ENCODE data around the gene LAPTM5.
A peak's percentile ranks its signal among the peaks of the same experiment; 100 is the strongest.
"Not testable (repeated sequence)": the region's sequence is repeated elsewhere in the genome, so short reads cannot be mapped to it uniquely, and the experiment has no call there.

LAPTM5 gene

DNA sequence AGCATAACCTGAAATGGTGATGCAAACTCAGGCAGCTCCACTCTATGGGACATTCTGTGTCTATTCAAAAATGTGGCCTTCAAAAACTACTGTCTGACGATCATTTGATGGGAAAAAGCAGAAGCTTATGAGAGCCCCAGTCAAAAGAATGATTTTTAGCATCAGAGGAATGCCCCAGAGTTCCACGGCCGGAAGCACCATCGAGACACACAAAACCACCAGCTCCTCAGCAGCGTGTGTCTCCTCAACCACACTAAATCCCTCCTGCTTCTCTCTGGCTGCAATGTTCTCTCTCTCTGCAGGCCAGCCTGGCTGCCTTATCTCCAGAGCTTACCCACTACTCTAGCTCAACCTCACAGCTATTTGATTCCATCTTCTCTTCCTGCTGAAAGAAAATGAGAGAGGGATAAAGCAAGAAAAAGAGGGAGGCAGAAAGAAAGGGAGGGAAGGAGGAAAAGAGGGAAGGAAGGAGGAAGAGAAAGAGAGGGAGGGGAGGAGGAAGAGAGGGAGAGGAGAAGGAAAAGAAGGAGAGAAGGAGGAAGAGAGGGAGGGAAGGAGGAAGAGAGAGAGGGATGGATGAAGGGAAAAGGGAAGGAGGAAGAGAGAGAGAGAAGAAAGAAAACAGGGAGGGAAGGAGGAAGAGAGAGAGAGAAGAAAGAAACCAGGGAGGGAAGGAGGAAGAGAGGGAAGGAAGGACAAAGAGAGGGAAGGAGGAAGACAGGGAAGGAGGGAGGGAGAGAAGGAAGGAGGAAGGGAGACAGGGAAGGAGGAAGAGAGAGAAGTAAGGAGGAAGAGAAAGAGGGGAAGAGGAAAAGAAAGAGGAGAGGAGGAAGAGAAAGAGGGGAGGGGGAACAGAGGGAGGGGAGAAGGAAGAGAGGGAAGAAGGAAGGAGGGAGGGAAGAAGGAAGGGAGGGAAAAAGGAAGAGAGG is 33.5 kb upstream of the LAPTM5 start:
- no peak overlapping the region for H3K27ac Mint-ChIP-seq
- H3K4me3 Mint-ChIP-seq: no peak overlapping the region
- peaks cover 14% of the 10 kb centered on the region for H3K27me3 Mint-ChIP-seq (ENCODE audit: low read depth)
- no peak for DNase-seq (ENCODE audit: low spot score)
- H3K9me3 Mint-ChIP-seq: no peaks in the 10 kb centered on the region
- peaks cover 6% of the 10 kb centered on the region for H3K4me1 Mint-ChIP-seq (ENCODE audit: low read depth)
- H3K36me3 Mint-ChIP-seq (ENCODE audit: low read depth): no peaks in the 10 kb centered on the region

DNA sequence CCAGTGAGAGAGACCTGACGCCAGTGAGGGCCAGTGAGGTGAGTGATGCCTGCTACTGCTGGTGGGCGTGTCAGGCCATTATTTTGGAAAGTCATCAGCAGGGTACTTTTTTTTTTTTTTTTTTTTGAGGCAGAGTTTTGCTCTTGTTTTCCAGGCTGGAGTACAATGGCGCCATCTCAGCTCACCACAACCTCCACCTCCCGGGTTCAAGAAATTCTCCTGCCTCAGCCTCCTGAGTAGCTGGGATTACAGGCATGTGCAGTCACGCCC is 32.6 kb upstream of the LAPTM5 start:
- not testable (repeated sequence) for H3K4me1 Mint-ChIP-seq (ENCODE audit: low read depth); H3K4me3 Mint-ChIP-seq; H3K9me3 Mint-ChIP-seq; H3K27ac Mint-ChIP-seq; H3K36me3 Mint-ChIP-seq (ENCODE audit: low read depth); DNase-seq (ENCODE audit: low spot score)
- peaks cover 14% of the 10 kb centered on the region for H3K27me3 Mint-ChIP-seq (ENCODE audit: low read depth)

DNA sequence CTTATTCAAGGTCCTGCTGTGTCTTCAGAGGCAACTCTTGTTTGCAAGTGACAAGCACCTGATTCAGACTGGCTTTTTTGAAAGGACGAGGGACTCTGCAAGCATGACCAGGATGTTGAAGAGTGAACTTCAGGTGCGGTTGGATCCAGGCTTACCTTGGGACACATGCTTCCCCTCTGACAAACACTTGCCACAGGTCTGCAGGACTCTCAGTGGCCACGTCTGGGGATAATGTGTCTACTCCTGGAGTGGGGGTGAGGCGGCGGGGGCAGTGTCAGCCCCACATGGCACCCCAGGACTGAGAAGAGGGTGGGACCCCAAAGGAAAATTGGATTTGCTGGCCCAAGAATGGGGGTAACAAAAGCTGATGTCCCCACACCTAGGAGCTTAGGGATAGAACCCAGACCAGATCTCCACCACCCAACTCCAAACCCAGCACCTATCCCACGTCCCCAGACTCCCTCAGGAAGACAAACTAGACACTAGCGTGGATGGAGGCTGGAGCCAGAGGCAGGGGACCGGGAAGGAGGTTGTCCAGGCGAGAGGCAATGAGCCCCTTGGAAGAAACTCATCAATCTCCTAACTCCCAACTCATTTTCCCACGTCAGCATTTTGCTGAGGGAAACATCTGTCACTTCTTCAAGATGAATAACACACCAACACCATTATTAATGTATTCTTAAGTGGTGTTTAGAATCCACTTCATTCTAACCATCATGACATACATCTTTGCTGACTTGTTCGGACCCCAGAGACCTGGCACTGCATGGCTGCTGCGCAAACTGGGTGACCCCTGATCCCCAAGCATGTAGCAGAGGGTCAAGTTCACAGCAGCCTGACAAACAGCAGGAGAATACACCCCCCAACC is 32.0 kb upstream of the LAPTM5 start:
- peaks cover 17% of the 10 kb centered on the region for H3K27me3 Mint-ChIP-seq (ENCODE audit: low read depth)
- no peak overlapping the region for H3K4me3 Mint-ChIP-seq
- no peak for DNase-seq (ENCODE audit: low spot score)
- H3K27ac Mint-ChIP-seq: no peak overlapping the region
- H3K36me3 Mint-ChIP-seq (ENCODE audit: low read depth): no peaks in the 10 kb centered on the region
- no peaks in the 10 kb centered on the region for H3K9me3 Mint-ChIP-seq
- H3K4me1 Mint-ChIP-seq (ENCODE audit: low read depth): peaks cover 6% of the 10 kb centered on the region

DNA sequence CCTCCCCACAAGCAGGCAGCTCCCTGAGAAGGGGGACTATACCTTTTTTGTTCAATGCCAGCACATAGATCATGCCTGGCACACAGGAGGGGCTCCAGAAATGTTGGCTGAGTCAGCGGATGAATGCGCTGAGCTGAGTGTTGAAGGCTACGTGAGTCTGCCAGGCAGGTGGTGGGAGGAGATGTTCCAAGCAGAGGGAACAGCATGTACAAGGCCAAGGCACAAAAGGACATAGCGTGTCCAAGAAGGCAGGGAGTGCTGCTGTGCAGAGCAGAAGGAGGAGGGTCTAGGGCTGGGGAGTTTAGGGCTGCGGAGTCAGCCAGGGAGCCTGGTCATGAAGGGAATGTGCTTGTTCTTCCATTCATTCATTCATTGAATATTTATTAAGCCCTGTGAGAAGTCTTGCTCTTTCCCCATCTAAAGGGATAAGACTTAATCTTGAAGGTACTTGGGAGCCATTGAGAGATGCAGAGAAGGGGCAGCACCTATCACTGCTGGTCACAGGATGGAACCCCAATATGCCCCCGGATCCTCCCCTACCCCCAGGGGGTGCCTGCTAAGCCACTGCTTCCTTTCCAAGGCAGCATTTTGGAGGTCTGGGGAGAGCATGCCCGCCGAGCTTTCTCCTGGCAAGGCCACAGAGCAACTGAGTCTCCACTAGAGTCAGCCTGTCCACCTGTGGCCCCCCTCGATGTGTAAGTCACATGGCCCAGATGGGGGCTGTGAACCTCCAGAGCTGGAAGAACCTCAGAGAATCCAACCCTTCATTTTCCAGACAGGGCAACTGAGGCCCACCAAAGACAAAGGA is 31.2 kb upstream of the LAPTM5 start:
- Mint-ChIP-seq H3K36me3 (ENCODE audit: low read depth) (no peaks in the 10 kb centered on the region), H3K4me3 (no peak overlapping the region), H3K27me3 (ENCODE audit: low read depth) (peaks cover 17% of the 10 kb centered on the region), H3K4me1 (ENCODE audit: low read depth) (peaks cover 6% of the 10 kb centered on the region), H3K9me3 (no peaks in the 10 kb centered on the region), H3K27ac (no peak overlapping the region)
- DNase-seq (ENCODE audit: low spot score): no peak

DNA sequence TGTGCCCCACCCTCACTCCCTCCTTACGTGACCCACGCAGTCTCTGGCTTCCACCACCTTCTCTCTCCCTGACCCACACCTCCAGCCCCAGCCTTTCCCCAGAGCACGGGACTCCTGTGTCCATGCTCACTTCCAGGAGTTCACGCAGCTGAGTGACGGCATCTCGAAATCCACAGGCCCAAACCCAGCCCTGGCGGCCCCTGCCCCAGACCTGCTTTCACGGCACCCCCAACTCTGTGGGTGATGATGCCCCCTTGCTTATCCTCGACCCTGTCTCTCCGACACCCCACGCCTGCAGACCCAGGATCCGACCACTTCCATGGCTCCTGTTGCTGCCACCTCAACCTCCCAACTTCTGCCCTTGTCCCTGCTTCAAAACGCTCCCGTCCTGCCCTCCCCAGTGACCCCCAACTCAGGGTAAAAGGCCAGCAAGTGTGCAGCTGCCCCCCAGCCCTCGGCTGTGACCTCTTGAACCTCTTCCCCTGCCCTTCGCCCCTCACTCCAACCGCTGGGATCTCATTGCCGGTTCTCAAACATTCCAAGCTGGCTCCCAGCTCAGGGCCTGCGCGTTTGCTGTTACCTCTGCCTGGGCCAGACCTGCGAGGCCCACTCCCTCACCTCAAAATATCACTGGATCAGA is 30.4 kb upstream of the LAPTM5 start:
- no peak overlapping the region for H3K4me3 Mint-ChIP-seq
- no peaks in the 10 kb centered on the region for H3K9me3 Mint-ChIP-seq
- H3K36me3 Mint-ChIP-seq (ENCODE audit: low read depth): no peaks in the 10 kb centered on the region
- DNase-seq (ENCODE audit: low spot score): no peak
- peaks cover 17% of the 10 kb centered on the region for H3K27me3 Mint-ChIP-seq (ENCODE audit: low read depth)
- no peak overlapping the region for H3K27ac Mint-ChIP-seq
- H3K4me1 Mint-ChIP-seq (ENCODE audit: low read depth): peaks cover 6% of the 10 kb centered on the region

DNA sequence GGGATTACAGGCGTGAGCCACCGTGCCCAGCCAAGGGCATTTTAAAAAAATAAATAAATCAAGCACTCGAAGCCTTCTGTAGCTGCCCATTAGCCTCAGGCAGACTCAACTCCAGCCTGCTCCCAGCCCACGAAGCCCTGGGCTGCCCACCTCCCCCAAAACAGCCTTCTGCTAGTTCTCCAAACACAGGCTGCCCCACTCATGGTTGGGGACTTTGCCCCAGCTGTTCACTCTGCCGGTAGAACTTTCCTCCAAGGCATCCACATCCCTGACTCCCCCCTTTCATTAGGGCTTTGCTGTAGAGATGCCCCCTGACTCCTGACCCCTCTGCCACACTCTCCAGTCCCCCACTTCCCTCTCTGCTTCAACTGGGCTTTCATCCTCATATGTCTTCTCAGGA is 29.7 kb upstream of the LAPTM5 start:
- DNase-seq (ENCODE audit: low spot score): no peak
- no peaks in the 10 kb centered on the region for H3K36me3 Mint-ChIP-seq (ENCODE audit: low read depth)
- H3K4me3 Mint-ChIP-seq: no peak overlapping the region
- no peaks in the 10 kb centered on the region for H3K9me3 Mint-ChIP-seq
- no peak overlapping the region for H3K27ac Mint-ChIP-seq
- peaks cover 11% of the 10 kb centered on the region for H3K4me1 Mint-ChIP-seq (ENCODE audit: low read depth)
- peaks cover 17% of the 10 kb centered on the region for H3K27me3 Mint-ChIP-seq (ENCODE audit: low read depth)

DNA sequence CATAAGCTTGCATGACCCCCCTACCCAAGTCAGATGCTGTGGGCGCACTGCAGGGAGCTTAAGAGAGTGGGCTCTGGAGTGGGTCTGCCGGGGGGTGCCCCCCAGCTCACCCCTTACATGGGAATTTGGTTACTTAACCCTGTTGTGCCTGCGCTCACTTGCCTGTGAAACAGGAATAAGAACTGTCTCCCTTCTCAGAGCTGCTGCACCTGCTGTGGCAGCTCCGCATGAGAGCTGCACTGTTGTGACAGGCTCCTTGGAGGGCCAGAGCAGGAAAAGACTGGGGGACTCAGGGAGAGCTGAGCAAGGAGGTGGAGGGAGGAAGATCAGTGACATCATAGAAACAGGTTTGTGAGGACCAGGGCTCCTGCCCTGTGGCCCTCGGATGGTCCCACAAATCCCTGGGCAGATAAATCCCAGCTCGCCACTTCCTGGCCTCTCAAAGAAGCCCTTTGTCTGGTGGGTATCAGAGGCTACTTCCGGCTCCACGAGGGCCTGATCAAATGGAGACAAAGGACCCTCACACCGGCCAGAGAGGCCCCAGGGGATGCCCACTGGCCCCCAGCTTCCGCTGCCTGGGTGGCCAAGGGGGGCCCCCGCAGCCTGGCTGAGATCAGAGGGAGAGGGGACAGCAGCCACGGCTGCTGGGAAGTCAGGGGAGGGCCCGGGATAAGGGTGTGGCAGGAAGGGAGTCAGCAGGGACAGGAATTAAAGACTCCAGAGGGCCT is 28.9 kb upstream of the LAPTM5 start:
- no peak for DNase-seq (ENCODE audit: low spot score)
- peaks cover 13% of the 10 kb centered on the region for H3K27me3 Mint-ChIP-seq (ENCODE audit: low read depth)
- H3K9me3 Mint-ChIP-seq: no peaks in the 10 kb centered on the region
- H3K27ac Mint-ChIP-seq: no peak overlapping the region
- H3K4me3 Mint-ChIP-seq: no peak overlapping the region
- H3K36me3 Mint-ChIP-seq (ENCODE audit: low read depth): no peaks in the 10 kb centered on the region
- peaks cover 11% of the 10 kb centered on the region for H3K4me1 Mint-ChIP-seq (ENCODE audit: low read depth)

DNA sequence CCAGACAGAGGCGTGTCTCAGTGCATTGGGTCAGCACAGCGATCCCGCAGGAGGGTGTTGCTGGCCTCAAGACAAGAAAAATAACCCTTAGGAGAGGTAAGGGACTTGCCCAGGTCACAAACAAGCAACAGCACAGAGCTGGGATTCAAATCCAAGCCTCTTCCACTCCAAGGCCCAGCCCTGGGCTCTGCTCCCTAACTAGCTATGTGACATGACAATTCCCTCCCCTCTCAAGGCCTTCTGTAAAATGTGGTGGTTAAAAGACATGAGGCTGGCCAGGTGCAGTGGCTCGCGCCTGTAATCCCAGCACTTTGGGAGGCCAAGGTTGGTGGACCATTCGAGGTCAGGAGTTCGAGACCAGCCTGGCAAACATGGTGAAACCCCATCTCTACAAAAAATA is 28.1 kb upstream of the LAPTM5 start:
- H3K27me3 Mint-ChIP-seq (ENCODE audit: low read depth): peaks cover 8% of the 10 kb centered on the region
- DNase-seq (ENCODE audit: low spot score): no peak
- H3K9me3 Mint-ChIP-seq: no peaks in the 10 kb centered on the region

DNA sequence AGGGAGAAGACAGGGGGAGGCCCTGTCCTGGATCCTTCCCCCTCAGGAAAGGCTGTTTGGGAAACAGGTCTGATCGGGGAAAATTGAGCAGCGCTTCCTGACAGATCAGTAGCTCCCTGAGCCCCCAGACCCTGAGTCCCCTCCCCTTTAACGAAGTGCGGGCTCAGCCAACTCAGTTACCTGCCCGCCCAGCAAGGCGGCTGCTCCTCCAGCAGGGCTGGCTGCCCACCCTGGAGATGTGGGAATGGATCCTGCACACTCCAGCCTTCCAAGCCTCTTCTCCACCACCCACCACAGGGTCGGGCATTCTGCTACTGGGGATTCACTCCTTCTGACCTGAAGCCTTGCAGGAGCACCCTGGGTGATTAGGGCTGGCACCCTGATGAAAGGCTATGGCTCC is 27.6 kb upstream of the LAPTM5 start:
- Mint-ChIP-seq H3K27ac (no peak overlapping the region), H3K9me3 (no peaks in the 10 kb centered on the region), H3K27me3 (ENCODE audit: low read depth) (peaks cover 11% of the 10 kb centered on the region), H3K4me3 (no peak overlapping the region), H3K36me3 (ENCODE audit: low read depth) (no peaks in the 10 kb centered on the region), H3K4me1 (ENCODE audit: low read depth) (peaks cover 4% of the 10 kb centered on the region)
- DNase-seq (ENCODE audit: low spot score): no peak

More for the DNA sequence above, 28.1 kb upstream of the LAPTM5 start:
- Mint-ChIP-seq H3K4me1 (ENCODE audit: low read depth) (peaks cover 7% of the 10 kb centered on the region), H3K27ac (no peak overlapping the region), H3K36me3 (ENCODE audit: low read depth) (no peaks in the 10 kb centered on the region), H3K4me3 (no peak overlapping the region)

DNA sequence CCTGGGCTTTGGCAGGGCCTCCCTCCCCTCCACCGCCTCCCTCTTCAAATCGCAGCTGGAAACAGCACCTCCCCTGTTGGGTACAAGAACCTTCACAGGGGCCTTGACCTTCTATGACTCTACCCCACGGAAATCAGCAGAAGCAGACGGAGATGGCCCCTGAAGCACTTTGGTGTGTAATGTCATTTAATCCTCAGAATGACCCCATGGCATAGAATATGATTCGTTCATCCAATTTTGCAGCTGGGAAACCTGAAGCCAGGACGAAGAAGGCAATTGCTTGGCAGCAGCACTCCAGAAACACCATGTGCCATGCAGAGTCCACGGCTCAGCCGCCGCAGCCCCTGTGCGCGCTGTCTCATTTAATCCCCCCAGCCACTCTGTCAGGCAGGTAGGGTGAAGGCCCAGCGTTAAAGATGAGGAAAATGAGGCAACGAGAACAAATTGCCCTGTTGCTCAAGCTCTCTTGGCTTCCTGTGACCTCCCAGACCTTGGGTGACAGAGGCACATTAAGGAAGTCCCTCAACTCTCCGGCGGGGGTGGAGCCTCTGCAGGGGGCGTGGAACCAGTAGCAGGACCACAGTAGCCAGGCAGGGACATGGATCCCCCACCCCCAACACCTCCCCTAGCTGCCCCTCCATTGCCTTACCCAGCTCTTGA is 25.8 kb upstream of the LAPTM5 start:
- peaks cover 12% of the 10 kb centered on the region for H3K27me3 Mint-ChIP-seq (ENCODE audit: low read depth)
- no peaks in the 10 kb centered on the region for H3K36me3 Mint-ChIP-seq (ENCODE audit: low read depth)
- H3K4me1 Mint-ChIP-seq (ENCODE audit: low read depth): peaks cover 18% of the 10 kb centered on the region
- H3K9me3 Mint-ChIP-seq: no peaks in the 10 kb centered on the region
- no peak overlapping the region for H3K4me3 Mint-ChIP-seq
- DNase-seq (ENCODE audit: low spot score): no peak
- H3K27ac Mint-ChIP-seq: no peak overlapping the region

DNA sequence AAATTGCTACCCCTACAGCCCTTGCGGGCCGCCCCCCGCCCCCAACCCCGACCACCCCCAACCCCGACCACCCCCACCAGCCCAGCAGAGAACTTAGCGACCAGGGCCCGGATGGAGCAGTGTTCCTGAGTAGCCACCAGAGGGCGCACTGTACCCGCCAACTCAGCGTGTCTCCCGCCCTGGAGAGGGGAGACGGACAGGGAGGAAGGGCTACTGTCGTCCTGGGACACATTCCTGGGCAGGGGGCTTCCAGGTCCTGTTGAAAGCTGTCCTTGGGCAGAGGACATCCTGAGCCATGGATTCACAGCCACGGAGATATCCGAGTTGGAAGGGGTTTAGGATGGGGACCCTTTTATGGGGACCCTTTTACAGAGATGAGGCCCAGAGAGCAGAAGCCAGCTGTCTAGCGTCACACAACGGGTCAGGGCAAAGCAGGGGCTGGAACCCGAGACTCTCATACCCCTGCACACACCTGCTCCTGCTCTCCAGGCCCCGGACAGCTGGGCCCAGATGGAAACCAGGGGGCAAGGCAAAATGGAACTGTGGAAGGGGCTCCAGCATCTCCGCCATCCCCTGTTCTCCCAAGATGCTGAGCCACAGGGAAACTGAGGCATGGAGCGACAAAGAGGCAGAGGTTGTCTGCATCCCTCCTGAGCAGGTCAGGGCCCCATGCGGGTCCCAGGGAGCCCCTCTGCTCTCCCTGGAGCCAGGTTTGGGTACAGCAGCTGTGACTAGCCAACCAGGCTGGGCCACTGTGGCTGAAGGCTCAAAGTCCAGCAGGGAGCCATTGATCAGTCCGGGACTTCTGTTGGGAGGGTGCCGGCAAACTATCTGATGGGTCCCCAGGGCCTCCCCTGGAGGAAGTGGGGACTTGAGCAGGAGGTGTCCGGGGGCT is 25.0 kb upstream of the LAPTM5 start:
- peak; percentile 59 for DNase-seq (ENCODE audit: low spot score)
- H3K27me3 Mint-ChIP-seq (ENCODE audit: low read depth): peaks cover 9% of the 10 kb centered on the region
- peak overlapping the region; percentile 12 for H3K4me3 Mint-ChIP-seq
- no peaks in the 10 kb centered on the region for H3K36me3 Mint-ChIP-seq (ENCODE audit: low read depth)
- no peak overlapping the region for H3K27ac Mint-ChIP-seq
- peaks cover 19% of the 10 kb centered on the region for H3K4me1 Mint-ChIP-seq (ENCODE audit: low read depth)
- no peaks in the 10 kb centered on the region for H3K9me3 Mint-ChIP-seq

DNA sequence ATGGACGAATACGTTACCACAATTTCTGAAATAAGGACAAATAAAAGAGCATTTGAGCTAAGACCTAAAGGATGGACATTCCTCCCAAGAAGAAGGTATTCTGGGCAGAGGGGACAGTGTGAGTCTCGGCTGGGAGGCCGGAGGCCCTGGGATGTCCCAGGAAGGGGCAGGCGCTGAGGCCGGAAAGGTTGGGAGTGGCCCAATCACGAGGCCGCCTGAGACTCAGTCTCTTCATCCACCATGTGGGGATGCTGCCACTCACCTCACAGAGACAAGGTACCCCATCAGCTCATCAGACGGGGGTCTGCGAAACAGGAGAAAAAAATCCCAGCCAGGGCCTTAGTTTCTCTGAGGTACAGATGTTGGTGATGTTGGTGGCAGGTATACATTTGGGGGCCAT is 24.3 kb upstream of the LAPTM5 start:
- Mint-ChIP-seq H3K36me3 (ENCODE audit: low read depth) (no peaks in the 10 kb centered on the region), H3K27me3 (ENCODE audit: low read depth) (peaks cover 9% of the 10 kb centered on the region), H3K4me3 (no peak overlapping the region), H3K4me1 (ENCODE audit: low read depth) (peaks cover 19% of the 10 kb centered on the region), H3K9me3 (no peaks in the 10 kb centered on the region), H3K27ac (no peak overlapping the region)
- no peak for DNase-seq (ENCODE audit: low spot score)
